Activated CD4-positive, alpha-beta T cell treated with anti-CD3 and anti-CD28 coated beads, Interleukin-2, amount 10 ng/mL, durations not matched to agents 24 days and 14 days (primary cell): ENCODE results near the gene ZFAND5. TPM values are rescaled to one million over a fixed set of nuclear protein-coding genes. Genes with fewer than 3 reads are reported as not detected.

Source experiments
- DNase-seq: peaks from one replicate; pipeline ENCODE4 v3.0.0; 2022
- H3K27ac Mint-ChIP-seq: one replicate; pipeline ENCODE4 v1.8.0; 2022; ENCODE audit warnings: mild to moderate bottlenecking, mixed read lengths
- H3K27me3 Mint-ChIP-seq: one replicate; pipeline ENCODE4 v1.8.0; 2022; ENCODE audit warnings: mixed read lengths
- H3K36me3 Mint-ChIP-seq: one replicate; pipeline ENCODE4 v1.8.0; 2022; ENCODE audit warnings: low read depth, mild to moderate bottlenecking, mixed read lengths
- H3K4me1 Mint-ChIP-seq: one replicate; pipeline ENCODE4 v1.8.0; 2021; ENCODE audit warnings: mixed read lengths
- H3K4me3 Mint-ChIP-seq: one replicate; pipeline ENCODE4 v1.8.0; 2022; ENCODE audit warnings: mild to moderate bottlenecking, moderate library complexity, mixed read lengths
- H3K9me3 Mint-ChIP-seq: one replicate; pipeline ENCODE4 v1.8.0; 2021; ENCODE audit warnings: mixed read lengths
- intact Hi-C: fragments of 100-400 bp; cut with micrococcal nuclease; formaldehyde crosslinking; loops from one replicate; pipeline ENCODE4 v1.15.1; 2023
- total RNA-seq: library from RNA; stranded (reverse); gene quantifications from 2 replicates; pipeline ENCODE4 v1.2.3, GENCODE V29; 2022

The ZFAND5 gene
- total RNA-seq, 1 donor from 2014 or later: 115 TPM

DNA sequence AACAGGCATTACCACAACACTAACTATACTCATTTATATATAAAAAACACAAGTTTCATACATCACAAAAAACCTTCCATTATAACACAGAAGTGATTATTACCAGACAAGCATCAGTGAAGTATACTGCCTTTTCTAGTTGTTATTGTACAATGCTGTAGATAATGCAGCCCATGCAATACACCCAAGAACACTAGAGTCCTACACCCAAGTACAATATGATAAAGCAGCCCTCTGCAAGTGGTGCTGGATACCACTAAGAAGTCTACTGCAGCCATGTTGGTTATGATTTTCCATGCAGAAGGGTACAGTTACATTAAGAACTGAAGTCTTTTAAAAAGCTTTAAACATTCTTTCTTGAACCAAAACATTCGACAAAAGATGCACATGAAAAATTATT, 10.3 kb downstream of the ZFAND5 start:
- Mint-ChIP-seq H3K9me3 (no peaks in the 10 kb centered on the region), H3K27me3 (no peaks in the 10 kb centered on the region), H3K36me3 (peaks cover 70% of the 10 kb centered on the region), H3K4me1 (peaks cover 27% of the 10 kb centered on the region), H3K27ac (no peak overlapping the region), H3K4me3 (no peak overlapping the region)
- intact Hi-C loops: no loop called here
- DNase-seq: no peak

DNA sequence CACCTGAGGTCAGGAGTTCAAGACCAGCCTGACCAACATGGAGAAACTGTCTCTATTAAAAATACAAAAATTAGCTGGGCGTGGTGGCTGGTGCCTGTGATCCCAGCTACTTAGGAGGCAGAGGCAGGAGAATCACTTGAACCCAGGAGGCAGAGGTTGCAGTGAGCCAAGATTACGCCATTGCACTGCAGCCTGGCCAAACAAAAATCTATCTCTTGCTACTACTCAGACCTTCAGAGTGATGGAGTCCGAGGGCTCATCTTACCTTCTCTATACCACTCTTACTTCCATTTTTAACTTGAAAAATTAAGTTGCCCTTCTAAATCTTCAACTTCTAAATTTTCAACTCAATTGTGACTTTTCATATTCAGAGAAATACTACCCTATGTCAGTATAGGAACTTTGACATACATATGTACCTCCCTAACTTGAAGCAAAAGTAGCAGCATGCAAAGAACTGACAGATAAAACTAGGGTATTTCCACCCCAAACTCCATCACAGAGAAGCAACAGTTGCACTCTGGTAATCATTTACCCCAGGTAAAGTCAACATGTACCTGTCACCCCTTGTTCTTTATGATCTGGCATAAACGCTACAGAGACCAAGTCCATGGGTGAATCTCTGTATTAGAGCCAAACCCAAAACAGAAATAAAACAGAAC, 11.4 kb downstream of the ZFAND5 start:
- Mint-ChIP-seq H3K36me3 (peaks cover 59% of the 10 kb centered on the region), H3K27me3 (no peaks in the 10 kb centered on the region), H3K4me3 (no peak overlapping the region), H3K9me3 (no peaks in the 10 kb centered on the region), H3K4me1 (peaks cover 27% of the 10 kb centered on the region), H3K27ac (no peak overlapping the region)
- DNase-seq: no peak
- intact Hi-C loops: no loop called here

DNA sequence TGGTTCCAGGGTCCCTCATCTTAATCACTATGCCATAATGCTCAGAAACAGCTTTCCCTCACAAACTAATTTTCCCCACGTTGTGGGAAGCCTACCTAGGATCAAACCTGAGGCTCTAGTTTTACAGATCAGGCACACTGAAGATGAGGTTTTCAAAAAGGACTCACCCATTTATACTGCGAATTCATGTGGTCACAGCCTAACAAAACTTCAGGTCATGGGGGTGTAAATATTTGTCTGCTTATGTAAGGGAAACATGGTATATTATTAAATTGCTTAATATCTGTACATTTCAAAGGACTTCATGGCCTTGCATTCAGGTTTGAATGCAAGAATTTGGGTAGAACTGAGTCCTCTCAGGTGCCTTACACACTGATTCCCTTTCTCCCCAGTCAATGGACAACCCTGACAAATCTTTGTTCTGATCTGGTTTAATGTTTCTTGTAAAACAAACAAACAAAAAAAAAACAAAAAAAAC, 12.1 kb downstream of the ZFAND5 start:
- DNase-seq: no peak
- intact Hi-C loops: no loop called here
- H3K27me3 Mint-ChIP-seq: no peaks in the 10 kb centered on the region
- peaks cover 23% of the 10 kb centered on the region for H3K4me1 Mint-ChIP-seq
- no peak overlapping the region for H3K27ac Mint-ChIP-seq
- peaks cover 53% of the 10 kb centered on the region for H3K36me3 Mint-ChIP-seq
- no peak overlapping the region for H3K4me3 Mint-ChIP-seq
- H3K9me3 Mint-ChIP-seq: no peaks in the 10 kb centered on the region

DNA sequence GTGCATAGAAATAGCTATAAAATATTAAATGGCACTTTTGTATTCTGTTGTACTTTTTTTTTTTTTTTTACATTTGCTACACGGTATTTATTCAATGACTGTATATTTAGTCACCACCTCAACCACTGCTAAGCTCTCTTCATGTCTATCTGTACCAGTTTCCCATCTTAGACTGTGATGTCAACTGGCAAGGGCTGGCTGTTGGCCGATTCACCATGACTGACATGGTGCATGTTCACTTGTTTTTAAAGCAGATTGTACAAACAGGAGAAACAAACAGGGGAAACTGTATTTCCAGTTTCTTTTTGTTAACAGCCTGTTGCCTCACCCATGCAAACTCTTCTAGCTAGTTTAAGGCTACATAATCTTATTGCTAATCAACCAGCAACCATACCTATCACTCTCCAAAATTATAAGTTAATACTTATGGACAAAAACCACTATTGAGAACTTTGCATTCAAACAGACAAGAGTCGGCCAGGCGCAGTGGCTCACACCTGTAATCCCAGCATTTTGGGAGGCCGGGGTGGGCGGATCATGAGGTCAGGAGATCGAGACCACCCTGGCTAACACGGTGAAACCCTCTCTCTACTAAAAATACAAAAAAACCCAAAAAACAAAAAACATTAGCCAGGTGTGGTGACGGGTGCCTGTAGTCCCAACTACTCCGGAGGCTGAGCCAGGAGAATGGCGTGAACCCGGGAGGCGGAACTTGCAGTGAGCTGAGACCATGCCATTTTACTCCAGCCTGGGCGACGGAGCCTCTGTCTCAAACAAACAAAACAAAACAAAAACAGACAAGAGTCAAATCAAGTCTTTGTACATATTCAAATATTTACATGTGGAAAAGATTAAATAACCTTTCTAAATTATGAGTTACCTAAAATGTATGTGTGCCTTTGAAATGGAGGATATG, 13.2 kb downstream of the ZFAND5 start:
- no peak overlapping the region for H3K27ac Mint-ChIP-seq
- no peak overlapping the region for H3K4me3 Mint-ChIP-seq
- H3K27me3 Mint-ChIP-seq: no peaks in the 10 kb centered on the region
- intact Hi-C loops: no loop called here
- DNase-seq: no peak
- peaks cover 45% of the 10 kb centered on the region for H3K36me3 Mint-ChIP-seq
- H3K4me1 Mint-ChIP-seq: peaks cover 20% of the 10 kb centered on the region
- no peaks in the 10 kb centered on the region for H3K9me3 Mint-ChIP-seq

DNA sequence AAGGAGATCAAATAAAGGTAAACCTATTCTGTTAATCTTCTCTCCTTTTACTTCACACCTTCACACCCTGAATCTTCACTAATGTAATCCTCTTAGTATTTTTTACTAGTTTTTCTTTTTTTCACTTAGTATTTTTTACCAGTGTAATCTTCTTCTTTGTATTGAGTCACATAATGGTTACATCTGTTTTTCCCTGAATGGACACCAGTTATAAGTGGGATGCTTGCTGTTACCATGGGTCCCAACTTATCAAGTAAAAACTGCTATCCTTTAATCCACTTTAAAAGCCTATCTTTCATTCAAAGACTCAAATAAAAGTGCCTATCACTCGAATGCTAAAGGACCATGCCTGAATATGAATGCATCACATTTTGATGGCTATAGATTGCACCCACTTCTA, 15.1 kb downstream of the ZFAND5 start:
- no peak overlapping the region for H3K27ac Mint-ChIP-seq
- H3K4me1 Mint-ChIP-seq: peaks cover 22% of the 10 kb centered on the region
- no peak for DNase-seq
- intact Hi-C loops: loop anchor here (2.0 to 5.0 kb wide), 3 partner anchors 13 to 797 kb away; no protein-coding TSS in a partner anchor
- H3K27me3 Mint-ChIP-seq: no peaks in the 10 kb centered on the region
- peaks cover 27% of the 10 kb centered on the region for H3K36me3 Mint-ChIP-seq
- H3K4me3 Mint-ChIP-seq: no peak overlapping the region
- H3K9me3 Mint-ChIP-seq: no peaks in the 10 kb centered on the region

DNA sequence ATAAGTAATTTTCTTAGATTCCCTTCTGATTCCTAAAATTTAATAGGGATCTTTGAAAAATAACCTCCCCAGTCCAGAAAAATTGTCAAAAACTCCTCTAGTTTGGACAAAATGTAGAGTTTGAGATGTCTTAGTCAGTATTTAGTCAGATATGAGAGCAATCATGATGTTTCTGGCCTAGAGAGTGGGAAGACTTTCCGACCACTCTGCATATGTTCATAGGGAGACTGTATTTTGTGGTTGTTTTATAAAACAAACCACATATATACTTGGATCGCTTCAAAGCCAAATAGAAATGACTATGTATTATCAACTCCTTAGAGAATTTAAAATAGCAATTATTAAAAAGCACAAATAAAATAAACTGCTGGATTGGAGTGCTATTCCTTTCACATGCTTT, 15.8 kb downstream of the ZFAND5 start:
- intact Hi-C loops: loop anchor here (2.0 to 5.0 kb wide), 3 partner anchors 14 to 798 kb away; no protein-coding TSS in a partner anchor
- Mint-ChIP-seq H3K9me3 (no peaks in the 10 kb centered on the region), H3K36me3 (peaks cover 21% of the 10 kb centered on the region), H3K27me3 (no peaks in the 10 kb centered on the region), H3K27ac (no peak overlapping the region), H3K4me3 (no peak overlapping the region), H3K4me1 (peaks cover 22% of the 10 kb centered on the region)
- DNase-seq: no peak

DNA sequence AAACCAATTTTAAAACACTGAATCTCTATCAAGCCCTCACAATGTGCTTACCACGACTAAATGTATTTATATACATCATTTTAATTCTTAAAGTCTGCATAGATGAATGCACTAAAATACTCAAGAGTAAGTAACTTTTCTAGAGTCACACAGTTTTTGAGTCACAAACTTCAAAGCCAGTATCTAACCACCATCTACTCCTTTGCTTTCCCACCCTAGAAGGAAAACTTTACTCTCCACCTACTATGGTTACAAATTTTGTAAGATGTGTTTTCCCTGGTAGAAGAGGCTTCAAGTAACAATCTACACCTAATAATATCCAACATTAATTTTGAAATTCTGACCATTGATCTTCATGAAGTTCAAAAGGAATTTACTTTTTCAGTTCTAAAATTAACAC, 18.7 kb downstream of the ZFAND5 start:
- no peaks in the 10 kb centered on the region for H3K9me3 Mint-ChIP-seq
- no peak for DNase-seq
- peaks cover 2% of the 10 kb centered on the region for H3K36me3 Mint-ChIP-seq
- H3K27me3 Mint-ChIP-seq: no peaks in the 10 kb centered on the region
- H3K4me1 Mint-ChIP-seq: peaks cover 22% of the 10 kb centered on the region
- intact Hi-C loops: loop anchor here (5.0 kb wide), 2 partner anchors 96 to 801 kb away; no protein-coding TSS in a partner anchor
- H3K4me3 Mint-ChIP-seq: no peak overlapping the region
- H3K27ac Mint-ChIP-seq: no peak overlapping the region

DNA sequence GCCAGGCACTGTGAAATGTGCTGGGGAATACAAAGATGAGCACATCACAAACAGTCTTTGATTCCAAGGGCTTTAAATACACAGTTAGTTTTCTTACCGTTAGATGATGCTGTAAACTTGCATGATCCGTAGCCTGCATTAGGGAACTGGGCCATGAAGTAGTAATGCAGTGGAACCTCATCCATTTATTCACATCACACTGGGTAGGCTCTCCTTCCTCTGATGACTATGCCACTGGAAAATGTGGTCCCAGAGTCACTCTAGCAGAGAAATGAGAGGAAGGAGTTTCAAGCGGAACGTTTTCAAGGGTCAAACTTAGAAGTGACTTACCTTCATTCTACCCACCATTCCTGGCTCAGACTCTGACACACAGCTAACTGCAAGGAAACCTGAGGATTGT, 26.4 kb downstream of the ZFAND5 start:
- Mint-ChIP-seq H3K27ac (no peak overlapping the region), H3K4me1 (no peaks in the 10 kb centered on the region), H3K27me3 (peaks cover 5% of the 10 kb centered on the region), H3K9me3 (peaks cover under 1% of the 10 kb centered on the region), H3K36me3 (no peaks in the 10 kb centered on the region), H3K4me3 (no peak overlapping the region)
- DNase-seq: no peak
- intact Hi-C loops: no loop called here

DNA sequence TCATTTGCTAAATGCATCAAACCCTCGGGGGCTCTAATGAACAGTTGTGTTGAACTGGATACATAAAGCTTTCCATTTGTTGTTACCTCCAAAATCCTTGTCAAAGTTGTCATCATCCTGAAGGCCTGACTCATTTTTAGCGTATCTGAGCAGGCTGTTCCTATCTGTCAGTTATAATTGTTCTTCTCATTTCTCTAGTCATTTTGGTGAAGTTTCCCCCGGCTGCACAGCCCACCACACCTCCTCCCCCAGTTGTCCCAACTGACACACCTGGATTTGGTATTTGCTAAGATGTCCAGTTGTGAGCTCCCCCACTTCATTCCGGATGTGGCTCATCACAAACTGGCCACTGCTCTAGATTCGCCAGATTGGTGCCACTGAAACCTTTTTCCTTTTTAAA, 27.7 kb downstream of the ZFAND5 start:
- Mint-ChIP-seq H3K4me3 (no peak overlapping the region), H3K36me3 (no peaks in the 10 kb centered on the region), H3K9me3 (peaks cover 3% of the 10 kb centered on the region), H3K4me1 (no peaks in the 10 kb centered on the region), H3K27me3 (peaks cover 13% of the 10 kb centered on the region), H3K27ac (no peak overlapping the region)
- intact Hi-C loops: no loop called here
- DNase-seq: no peak

DNA sequence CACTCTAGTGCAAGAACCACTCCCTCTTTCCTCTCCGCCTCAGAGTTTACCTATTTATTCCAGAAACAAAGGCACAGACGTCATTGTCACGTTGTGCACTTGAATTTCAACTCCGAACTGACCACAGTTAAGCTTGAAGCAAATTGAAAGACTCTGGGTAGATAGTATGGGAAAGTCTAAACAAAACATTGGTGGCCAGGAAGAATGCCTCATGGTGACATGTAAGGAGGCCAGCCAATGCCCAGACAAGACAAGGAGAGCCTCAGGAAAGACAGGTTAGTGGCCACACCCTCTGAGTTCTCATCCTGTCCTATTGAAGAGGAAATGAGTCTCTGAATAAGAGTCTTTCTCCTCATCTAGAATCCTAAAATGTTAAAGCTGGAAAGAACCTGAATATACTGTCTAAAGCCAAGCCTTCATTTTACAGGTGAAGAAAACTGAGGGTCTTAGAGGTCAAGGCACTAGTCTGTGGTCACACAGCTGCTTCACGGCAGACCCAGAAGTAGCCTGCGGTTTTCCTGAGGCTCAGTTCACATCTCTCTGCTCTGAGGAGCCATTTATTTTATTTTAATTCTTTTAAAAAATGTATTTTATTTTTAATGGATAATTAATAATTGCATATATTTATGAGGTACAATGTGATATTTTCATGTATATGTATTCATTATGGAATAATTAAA, 30.2 kb downstream of the ZFAND5 start:
- H3K4me1 Mint-ChIP-seq: no peaks in the 10 kb centered on the region
- H3K27ac Mint-ChIP-seq: no peak overlapping the region
- no peaks in the 10 kb centered on the region for H3K36me3 Mint-ChIP-seq
- H3K9me3 Mint-ChIP-seq: peaks cover 3% of the 10 kb centered on the region
- peaks cover 21% of the 10 kb centered on the region for H3K27me3 Mint-ChIP-seq
- no peak for DNase-seq
- H3K4me3 Mint-ChIP-seq: no peak overlapping the region
- intact Hi-C loops: no loop called here

DNA sequence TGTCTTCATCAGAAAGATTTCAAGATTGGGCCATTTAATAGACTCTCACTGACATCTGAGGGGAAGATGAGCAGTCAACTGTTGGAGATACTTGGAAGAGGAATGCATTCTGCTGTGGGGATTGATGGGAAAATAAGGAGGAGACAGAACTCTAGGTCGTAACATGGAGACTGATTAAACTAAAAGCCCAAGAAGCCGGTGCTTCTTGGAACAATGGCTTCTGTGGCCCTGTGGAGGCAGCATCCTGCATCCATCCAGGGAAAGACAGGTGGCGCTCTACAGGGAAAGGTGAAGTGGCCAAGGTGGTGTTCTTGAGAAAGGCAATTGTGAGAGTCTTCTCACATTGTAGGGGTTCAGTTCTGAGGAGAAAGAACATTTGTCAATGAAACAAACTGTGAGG, 31.3 kb downstream of the ZFAND5 start:
- Mint-ChIP-seq H3K9me3 (peaks cover 3% of the 10 kb centered on the region), H3K4me3 (no peak overlapping the region), H3K4me1 (no peaks in the 10 kb centered on the region), H3K27ac (no peak overlapping the region), H3K27me3 (peaks cover 21% of the 10 kb centered on the region), H3K36me3 (no peaks in the 10 kb centered on the region)
- intact Hi-C loops: no loop called here
- no peak for DNase-seq

DNA sequence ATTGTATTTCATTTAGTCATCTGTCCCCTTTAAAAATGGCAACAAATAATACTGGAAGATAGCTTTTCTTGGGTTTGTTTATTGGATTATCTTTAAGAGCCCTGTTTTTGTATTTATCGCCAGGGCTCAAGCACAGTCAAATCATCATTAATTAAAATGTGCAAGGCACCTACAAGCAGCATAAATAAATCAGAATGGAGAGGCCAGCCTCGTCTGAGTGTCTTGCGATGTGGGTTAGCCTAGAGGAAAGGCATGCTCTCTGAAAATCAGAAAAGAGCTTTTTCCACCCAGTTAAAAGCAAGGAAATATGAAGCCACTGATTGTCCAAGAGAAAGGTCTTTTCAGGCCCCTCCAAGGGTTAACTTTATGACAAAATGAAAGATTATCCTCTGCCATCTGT, 31.8 kb downstream of the ZFAND5 start:
- Mint-ChIP-seq H3K4me3 (no peak overlapping the region), H3K27me3 (peaks cover 21% of the 10 kb centered on the region), H3K27ac (no peak overlapping the region), H3K9me3 (peaks cover 4% of the 10 kb centered on the region), H3K4me1 (no peaks in the 10 kb centered on the region), H3K36me3 (no peaks in the 10 kb centered on the region)
- no peak for DNase-seq
- intact Hi-C loops: no loop called here

DNA sequence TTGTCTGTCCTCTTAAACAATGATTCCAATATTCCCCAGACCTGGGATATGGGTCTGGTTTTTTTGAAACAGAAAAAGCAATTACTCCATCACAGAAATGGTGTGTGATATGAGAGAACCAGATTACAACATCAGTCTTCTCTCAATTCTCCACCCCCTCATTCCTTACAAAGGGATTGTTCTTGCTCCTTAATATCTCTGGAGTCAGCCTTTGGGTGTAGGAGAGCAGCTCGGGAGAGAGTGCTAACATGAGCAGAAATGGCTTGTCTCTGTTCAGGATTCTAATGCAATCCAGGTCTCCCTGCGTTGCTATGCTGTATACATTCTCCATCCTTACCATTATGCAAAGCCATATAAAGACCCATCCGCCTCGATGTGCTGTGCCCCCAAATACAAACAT, 32.7 kb downstream of the ZFAND5 start:
- no peak overlapping the region for H3K27ac Mint-ChIP-seq
- intact Hi-C loops: no loop called here
- H3K27me3 Mint-ChIP-seq: peaks cover 23% of the 10 kb centered on the region
- DNase-seq: no peak
- no peaks in the 10 kb centered on the region for H3K36me3 Mint-ChIP-seq
- H3K4me1 Mint-ChIP-seq: no peaks in the 10 kb centered on the region
- peaks cover 6% of the 10 kb centered on the region for H3K9me3 Mint-ChIP-seq
- no peak overlapping the region for H3K4me3 Mint-ChIP-seq

DNA sequence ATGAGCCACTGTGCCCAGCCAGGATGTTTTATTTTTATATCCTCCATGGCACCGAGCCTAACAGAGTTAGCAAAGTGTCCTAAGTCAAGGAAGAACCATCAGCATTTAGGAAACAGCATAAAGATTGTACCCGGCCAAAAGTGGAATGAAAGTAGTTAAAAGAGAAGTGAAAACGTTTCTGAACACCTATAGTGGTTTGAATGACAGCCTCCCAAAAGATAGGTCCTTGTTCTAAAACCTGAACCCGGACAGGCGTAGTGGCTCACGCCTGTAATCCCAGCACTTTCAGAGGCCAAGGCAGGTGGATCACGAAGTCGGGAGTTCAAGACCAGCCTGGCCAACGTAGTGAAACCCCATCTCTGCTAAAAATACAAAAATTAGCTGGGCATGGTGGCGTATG, 37.4 kb downstream of the ZFAND5 start:
- no peaks in the 10 kb centered on the region for H3K4me1 Mint-ChIP-seq
- H3K9me3 Mint-ChIP-seq: peaks cover 3% of the 10 kb centered on the region
- H3K36me3 Mint-ChIP-seq: no peaks in the 10 kb centered on the region
- H3K27ac Mint-ChIP-seq: no peak overlapping the region
- intact Hi-C loops: no loop called here
- DNase-seq: no peak
- H3K4me3 Mint-ChIP-seq: no peak overlapping the region
- peaks cover 22% of the 10 kb centered on the region for H3K27me3 Mint-ChIP-seq
